SU-DHL-6 (cell line): Measurements from ENCODE around the gene UTRN.

Experiments used
- EZH2phosphoT487 ChIP-seq: fragments of 200-600 bp; sonication (generic), shearing (Covaris generic); conservative IDR thresholded peaks from 2 replicates; pipeline ENCODE4 v1.6.1; 2018; ENCODE audit warnings: mild to moderate bottlenecking, antibody characterized with exemption, low read length, moderate library complexity, mixed read lengths
- TF ChIP-seq, protein P1 (sequence below): fragments of 200-600 bp; sonication (generic); IDR thresholded peaks from one replicate; pipeline ENCODE4 v1.5.1; 2017; ENCODE audit warnings: antibody characterized with exemption, mild to moderate bottlenecking, low read length, moderate library complexity; ENCODE audit not compliant: insufficient read depth, poor library complexity, severe bottlenecking

DNA sequence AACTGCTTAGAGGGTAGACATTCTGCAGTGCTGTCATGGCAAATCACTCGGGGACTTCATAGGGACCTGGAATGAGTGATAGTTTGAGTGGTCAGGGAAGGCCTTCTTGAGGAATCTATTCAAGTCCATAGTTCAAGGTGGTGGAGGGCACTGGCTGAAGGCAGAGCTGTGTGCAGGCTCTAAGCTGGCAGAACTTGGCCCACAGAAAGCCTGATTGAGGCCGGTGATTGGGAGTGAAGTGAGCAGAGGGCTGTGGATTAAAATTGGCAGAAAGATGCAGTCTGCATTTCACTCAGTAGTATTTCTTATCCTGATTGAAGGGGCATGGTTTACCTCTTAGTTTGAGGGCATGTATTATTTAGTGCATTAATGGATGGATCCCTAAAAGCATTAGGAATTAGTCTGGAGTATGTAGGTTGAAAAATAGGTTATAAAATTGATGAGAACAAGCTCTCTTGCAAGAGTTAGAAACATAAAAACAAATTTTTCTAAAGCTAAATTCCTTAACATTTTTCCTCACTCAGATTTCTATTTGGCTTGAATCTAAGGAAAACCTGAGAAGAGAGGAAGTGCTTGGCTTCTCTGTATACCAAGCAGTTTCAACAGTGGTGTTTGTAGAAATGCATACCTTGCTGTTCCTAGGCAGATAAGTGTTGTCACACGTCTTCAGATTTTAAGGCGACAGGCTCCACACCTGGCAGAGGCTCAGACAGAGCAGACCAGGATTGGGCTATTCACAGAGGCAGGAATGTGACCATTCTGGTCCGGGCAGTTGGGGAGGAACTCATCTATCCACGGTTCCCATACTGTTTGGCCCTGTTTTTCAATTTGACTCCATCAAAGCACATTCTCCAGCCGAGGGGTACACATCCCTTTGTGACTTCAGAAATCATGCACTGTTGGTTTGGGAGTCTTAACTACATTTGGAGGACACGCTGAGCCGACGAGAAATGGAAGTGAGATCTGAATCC lies 45.2 kb downstream of the UTRN start:
- TF ChIP-seq, protein P1, sequence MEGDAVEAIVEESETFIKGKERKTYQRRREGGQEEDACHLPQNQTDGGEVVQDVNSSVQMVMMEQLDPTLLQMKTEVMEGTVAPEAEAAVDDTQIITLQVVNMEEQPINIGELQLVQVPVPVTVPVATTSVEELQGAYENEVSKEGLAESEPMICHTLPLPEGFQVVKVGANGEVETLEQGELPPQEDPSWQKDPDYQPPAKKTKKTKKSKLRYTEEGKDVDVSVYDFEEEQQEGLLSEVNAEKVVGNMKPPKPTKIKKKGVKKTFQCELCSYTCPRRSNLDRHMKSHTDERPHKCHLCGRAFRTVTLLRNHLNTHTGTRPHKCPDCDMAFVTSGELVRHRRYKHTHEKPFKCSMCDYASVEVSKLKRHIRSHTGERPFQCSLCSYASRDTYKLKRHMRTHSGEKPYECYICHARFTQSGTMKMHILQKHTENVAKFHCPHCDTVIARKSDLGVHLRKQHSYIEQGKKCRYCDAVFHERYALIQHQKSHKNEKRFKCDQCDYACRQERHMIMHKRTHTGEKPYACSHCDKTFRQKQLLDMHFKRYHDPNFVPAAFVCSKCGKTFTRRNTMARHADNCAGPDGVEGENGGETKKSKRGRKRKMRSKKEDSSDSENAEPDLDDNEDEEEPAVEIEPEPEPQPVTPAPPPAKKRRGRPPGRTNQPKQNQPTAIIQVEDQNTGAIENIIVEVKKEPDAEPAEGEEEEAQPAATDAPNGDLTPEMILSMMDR = no peak
- no peak for TF ChIP-seq EZH2phosphoT487
